Right renal pelvis (tissue), 4 donors: Measurements from ENCODE around the gene TBC1D3E. TPM values are rescaled to one million over a fixed set of nuclear protein-coding genes. Genes with fewer than 3 reads are reported as not detected.
"Not testable (repeated sequence)": the region's sequence is repeated elsewhere in the genome, so short reads cannot be mapped to it uniquely, and the experiment has no call there.

Experiments
- DNase-seq, 4 donors: peaks; one replicate each; pipeline ENCODE4 v3.0.0-alpha.2; 2013; ENCODE audit warnings: low read depth in 4 of 4, low spot score in 3 of 4, missing footprints in 1 of 4
- polyA plus RNA-seq, 4 donors: library from polyadenylated mRNA; unstranded; fragments of 120-200 nt; gene quantifications; one replicate each; pipeline ENCODE4 v1.2.1, GENCODE V29; 2013; ENCODE audit not compliant: insufficient read length in 4 of 4

Gene TBC1D3E
- not detected for polyA plus RNA-seq

GRCh38 chr17:38127651-38128050 lies at the start of gene TBC1D3E:
Gene TBC1D3E, plus strand, starts transcription at chr17:38127951. Its CDS starts 1,545 bp downstream, at chr17:38129496.
- DNase-seq = not testable (repeated sequence)

- DNase-seq = not testable (repeated sequence)
Observed at GRCh38 chr17:38087344-38087743, 40.4 kb upstream of the TBC1D3E start.

- DNase-seq = not testable (repeated sequence)
Observed at GRCh38 chr17:38088120-38088519, 39.6 kb upstream of the TBC1D3E start.

GRCh38 chr17:38094059-38094694 lies 33.6 kb upstream of the TBC1D3E start:
- not testable (repeated sequence) for DNase-seq

- DNase-seq = not testable (repeated sequence)
Observed at GRCh38 chr17:38099262-38099661, 28.5 kb upstream of the TBC1D3E start.

GRCh38 chr17:38119829-38120228 lies 7.9 kb upstream of the TBC1D3E start:
- DNase-seq = not testable (repeated sequence)

- not testable (repeated sequence) for DNase-seq
Observed at GRCh38 chr17:38134860-38135259, 7.1 kb downstream of the TBC1D3E start.

Other genes with a start within 250 kb of the TBC1D3E start
- 1 to 10 TPM in 1 of 4 donors, not detected in 3; 3.8 TPM for gene TBC1D3K, start 203.5 kb upstream of the TBC1D3E start, polyA plus RNA-seq
- 10 to 100 TPM; 12.9 to 23.2 (median 19.6) TPM for gene TBC1D3L, start 138.9 kb upstream of the TBC1D3E start, polyA plus RNA-seq
- gene TBC1D3D, start 124.0 kb upstream of the TBC1D3E start, polyA plus RNA-seq = 1 to 10 TPM in 1 of 4 donors, under 1 TPM in 2, not detected in 1; 0.32 to 1.0 (median 0.41) TPM
- gene TBC1D3C, start 59.3 kb upstream of the TBC1D3E start, polyA plus RNA-seq = under 1 TPM in 3 of 4 donors, not detected in 1; 0.10 to 0.30 (median 0.21) TPM
- gene TBC1D3, start 64.6 kb downstream of the TBC1D3E start, polyA plus RNA-seq = not detected
- gene MRPL45, start 169.2 kb downstream of the TBC1D3E start, polyA plus RNA-seq = 10 to 100 TPM; 67.2 to 74.4 (median 69.9) TPM
- under 1 TPM; 0.06 to 0.40 (median 0.08) TPM for gene GPR179, start 216.0 kb downstream of the TBC1D3E start, polyA plus RNA-seq
- gene SOCS7, start 223.9 kb downstream of the TBC1D3E start, polyA plus RNA-seq = 10 to 100 TPM; 16.9 to 20.4 (median 18.3) TPM